Activated CD4-positive, alpha-beta T cell treated with anti-CD3 and anti-CD28 coated beads, Interleukin-2, amount 50 U/mL, for 16 hours (primary cell): ENCODE measurements around the gene TIAM2.
"Not testable (repeated sequence)": the region's sequence is repeated elsewhere in the genome, so short reads cannot be mapped to it uniquely, and the experiment has no call there.

ENCODE experiments used
- DNase-seq: peaks from one replicate; pipeline ENCODE4 v3.0.0-alpha.2; 2020

TIAM2 gene

DNA sequence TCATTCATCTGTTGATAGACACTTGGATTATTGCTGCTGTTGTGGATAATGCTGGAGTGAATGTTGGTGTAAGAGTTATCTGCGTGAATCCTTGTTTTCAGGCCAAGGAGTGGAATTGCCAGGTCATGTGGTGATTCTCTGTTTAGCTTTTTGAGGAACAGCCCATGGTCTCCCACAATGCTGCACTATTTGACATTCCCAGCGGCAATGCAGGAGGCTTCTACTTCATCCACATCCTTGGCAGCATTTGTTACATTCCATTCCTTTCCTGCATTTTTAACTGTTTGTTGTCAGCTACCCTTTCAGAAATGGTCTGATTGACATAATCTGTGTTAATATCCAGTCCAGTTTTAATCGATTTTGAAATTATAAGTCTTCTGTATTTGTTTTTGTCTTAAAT lies 217.0 kb downstream of the TIAM2 start:
- no peak for DNase-seq

- no peak for DNase-seq
Measured at GRCh38 chr6:155212616-155213380, 217.7 kb downstream of the TIAM2 start.

DNA sequence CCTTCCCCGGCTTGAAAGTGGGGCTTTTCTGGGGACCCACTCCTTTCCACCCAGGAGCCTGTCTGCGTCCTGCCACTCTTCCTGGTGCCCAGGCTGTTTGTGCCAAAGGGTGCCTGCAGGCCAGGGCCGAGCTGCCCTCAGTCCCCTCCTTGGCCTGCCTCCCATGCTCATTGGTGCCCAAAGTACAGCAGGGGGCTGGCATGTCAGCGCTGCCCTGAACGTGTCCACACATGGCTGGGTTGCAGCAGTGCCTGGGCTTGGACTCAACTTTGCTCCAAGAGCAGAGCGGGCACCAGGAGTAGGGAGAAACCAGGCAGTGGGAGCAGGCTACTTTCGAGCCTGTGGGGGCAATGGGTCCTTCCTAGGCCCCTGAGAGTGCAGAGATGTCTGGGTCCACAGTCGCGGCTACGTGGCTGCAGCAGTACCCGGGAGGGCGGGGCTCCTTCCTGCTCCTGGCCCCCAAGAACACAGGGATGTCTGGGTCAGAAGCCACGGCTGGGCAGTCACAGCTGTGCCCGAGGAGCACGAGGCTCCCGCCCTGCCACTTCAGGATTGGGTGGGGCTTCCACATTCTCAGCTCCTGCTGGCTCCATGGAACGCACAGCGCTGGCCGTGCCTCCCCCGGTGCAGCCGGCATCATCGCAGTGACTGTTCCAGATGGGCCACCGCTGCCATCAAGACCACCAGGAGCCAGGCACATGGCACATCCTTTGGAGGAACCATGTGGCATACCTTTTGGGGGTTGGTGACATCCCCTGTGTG lies 218.7 kb downstream of the TIAM2 start:
- no peak for DNase-seq

GRCh38 chr6:155215906-155216305 lies 220.8 kb downstream of the TIAM2 start:
- DNase-seq: no peak

DNA sequence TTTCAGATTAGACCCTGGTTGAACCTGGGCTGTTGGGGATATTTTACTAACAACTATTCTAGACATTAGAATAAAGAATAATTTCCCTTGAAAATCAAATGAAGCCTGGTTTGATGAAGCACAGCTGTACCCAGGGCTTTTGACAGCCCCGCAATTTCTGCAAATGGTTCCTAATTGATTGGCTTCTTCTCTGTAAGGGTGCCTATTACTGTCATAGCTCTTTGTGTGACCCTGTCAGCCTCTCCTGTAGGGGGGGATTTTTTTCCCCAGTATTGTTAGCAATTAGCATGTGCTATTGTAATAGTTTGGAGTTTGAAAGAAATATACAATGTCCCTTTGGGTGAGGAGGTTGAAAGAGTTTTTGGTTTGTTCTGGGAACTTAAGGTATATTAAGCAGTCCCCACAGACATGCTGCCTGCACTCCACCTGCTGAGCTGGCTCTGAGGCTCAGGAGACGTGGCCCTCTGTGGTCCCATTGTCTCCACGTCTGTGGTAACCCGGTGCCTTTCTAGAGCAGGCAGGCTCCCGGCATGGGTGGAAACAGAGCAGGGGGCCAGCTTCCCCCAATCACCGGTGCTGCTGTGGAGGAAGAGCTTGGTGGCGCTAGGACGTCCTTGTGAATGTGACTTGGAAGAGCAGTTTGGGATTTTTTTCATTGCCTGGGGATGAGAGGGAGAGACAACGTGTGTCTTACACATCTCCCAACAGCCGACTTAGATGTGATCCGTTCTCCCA lies 221.4 kb downstream of the TIAM2 start:
- no peak for DNase-seq

DNA sequence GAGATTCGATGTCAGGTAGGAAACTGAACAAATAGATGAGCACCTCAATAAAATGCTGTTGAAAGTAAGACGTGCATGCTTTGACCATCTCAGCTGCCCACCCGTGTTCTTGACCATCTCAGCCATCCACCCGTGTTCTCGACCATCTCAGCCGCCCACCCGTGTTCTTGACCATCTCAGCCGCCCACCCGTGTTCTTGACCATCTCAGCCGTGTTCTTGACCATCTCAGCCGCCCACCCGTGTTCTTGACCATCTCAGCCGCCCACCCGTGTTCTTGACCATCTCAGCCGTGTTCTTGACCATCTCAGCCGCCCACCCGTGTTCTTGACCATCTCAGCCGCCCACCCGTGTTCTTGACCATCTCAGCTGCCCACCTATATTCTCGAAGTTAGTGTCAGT lies 223.6 kb downstream of the TIAM2 start:
- not testable (repeated sequence) for DNase-seq

DNA sequence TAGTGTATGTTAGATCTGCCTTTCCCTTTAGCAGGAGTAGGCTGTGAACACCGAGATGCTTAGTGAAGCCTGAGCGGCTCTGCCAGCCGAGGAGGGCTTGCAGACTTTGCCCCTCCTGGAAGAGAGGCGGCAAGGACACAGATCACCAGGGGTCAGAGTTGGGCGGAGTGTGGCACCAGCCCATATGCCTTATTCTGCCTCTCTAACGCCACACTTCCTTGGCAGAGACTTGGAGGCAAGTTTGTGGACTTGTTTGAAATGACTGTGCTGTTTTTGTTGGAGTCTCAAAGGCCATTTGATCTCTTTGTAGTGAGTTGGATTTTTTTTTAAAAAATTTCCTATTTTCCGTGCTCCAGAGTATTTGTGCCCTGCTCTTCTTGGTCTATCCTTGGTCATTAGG lies 224.2 kb downstream of the TIAM2 start:
- DNase-seq: no peak

GRCh38 chr6:155219858-155220301 lies 224.8 kb downstream of the TIAM2 start:
- no peak for DNase-seq

GRCh38 chr6:155221086-155221485 lies 226.0 kb downstream of the TIAM2 start:
- no peak for DNase-seq

- no peak for DNase-seq
Measured at GRCh38 chr6:155222506-155222905, 227.4 kb downstream of the TIAM2 start.

GRCh38 chr6:155223646-155224451 lies 228.7 kb downstream of the TIAM2 start:
- DNase-seq: peak; percentile 93

DNA sequence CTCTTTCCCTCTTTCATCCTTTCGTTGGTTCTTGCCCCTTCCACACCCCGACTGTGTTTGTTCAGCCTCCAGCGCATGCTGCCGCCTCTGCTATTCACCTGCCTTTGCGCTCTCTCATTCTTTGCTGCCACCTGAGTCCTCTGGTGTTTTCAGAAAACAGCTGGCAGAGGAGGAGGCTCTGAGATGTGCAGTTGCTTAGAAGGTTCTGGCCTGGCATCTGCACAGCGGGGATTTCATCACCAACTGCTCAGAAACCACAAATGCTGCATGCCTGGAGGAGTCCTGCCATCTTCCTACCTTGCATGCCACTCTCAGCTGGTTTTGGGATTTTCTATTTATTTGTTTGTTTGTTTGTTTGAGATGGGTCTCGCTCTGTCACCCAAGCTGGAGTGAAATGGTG lies 229.5 kb downstream of the TIAM2 start:
- peak; percentile 25 for DNase-seq

DNA sequence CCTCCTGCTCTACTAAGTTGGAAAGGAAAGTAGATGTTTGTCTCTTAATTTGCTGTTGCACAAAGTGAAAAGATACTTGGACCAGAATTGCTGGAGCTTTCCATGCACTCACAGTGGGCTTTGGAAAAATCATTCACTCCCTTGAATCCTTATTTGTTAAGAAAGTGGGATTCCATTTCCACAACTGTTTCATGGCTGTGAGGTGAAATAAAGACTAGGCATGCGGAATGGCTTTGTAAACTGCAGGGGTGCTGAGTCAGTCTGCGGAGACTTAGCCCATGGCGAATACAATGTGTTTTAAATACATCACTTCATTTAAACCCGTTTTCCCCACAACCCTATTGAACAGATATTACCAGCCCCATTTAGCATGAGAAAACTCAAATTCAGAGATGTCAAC lies 231.9 kb downstream of the TIAM2 start:
- DNase-seq: no peak

DNA sequence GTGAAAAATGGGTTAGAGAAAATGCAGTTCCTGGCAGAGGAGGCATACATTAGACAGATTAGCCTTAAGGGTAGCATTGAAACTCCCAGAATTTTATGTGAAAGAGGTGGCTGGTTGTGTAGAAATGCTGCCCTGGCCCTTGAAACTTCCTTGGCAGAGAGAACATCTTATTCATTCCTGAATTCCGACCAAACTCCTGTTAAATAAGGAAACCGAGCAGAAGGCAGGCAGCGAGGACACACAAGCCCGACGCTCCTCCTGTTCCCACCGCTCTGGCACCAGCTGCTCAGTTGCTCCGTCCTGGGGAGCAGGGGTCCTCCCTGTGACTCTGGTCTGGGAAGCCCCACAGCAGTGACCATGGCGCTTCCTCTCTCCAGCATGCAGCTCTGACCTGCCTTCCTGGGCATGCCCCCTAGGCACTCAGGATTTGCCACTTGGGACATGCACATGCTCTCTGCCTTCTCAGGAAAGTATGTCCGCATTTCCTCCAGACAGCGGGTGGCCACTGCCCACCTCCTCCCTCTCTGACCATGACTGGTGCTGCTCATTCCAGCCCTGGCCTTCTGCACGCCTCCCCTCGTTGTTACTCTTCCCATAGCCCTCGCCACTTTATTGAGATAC lies 233.5 kb downstream of the TIAM2 start:
- DNase-seq: no peak

DNA sequence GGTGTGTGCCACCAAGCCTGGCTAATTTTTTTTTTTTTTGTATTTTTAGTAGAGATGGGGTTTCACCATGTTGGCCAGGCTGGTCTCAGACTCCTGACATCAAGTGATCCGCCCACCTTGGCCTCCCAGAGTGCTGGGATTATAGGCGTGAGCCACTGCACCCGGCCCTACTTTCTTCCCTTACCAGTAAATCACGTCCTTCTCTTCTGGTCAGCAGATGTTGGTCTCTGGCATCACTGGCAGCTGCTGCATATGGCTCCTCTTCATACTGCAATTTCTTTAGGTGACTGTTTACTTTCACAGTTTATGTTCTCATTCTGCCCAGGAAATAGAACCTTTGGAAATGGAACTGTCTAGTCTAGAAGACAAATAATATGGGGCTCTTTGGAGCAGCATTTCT lies 235.9 kb downstream of the TIAM2 start:
- DNase-seq: not testable (repeated sequence)

- no peak for DNase-seq
Measured at GRCh38 chr6:155232848-155233247, 237.7 kb downstream of the TIAM2 start.

DNA sequence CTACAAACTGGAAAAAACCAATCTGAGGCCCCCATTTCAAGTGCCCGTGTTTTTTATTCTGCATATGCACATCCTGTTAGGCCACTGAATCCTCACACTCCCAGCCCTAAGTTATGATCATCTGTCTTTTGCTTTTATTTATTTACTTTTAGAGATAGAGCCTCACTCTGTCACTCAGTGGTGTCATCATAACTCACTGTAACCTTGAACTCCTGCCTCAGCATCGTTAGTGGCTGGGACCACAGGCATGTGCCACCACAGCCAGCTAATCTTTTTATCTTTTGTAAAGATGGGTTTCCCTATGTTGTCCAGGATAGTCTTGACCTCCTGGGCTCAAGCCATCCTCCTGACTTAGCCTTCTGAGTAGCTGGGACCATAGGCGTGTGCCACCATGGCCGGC lies 239.1 kb downstream of the TIAM2 start:
- no peak for DNase-seq

- DNase-seq: no peak
Measured at GRCh38 chr6:155234687-155235086, 239.6 kb downstream of the TIAM2 start.

DNA sequence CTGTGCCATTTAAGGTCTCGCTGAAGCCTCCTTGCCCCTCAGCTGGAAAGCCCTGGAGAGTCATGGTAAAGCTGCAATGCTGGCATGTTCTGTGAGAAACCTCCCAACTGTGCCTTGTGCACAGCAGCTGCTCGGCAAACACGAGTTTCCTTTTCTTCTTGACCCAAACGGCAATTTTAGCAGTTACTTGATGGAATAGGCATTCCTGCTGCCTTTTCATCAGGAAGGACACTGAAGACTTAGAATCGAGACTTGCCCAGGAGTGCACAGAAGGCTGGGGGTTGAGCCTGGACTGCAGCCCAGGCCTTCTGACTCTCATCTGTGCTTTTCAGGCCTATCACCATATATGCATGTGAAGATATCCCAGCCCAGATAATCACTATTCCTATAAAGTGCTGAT lies 240.0 kb downstream of the TIAM2 start:
- DNase-seq: no peak

DNA sequence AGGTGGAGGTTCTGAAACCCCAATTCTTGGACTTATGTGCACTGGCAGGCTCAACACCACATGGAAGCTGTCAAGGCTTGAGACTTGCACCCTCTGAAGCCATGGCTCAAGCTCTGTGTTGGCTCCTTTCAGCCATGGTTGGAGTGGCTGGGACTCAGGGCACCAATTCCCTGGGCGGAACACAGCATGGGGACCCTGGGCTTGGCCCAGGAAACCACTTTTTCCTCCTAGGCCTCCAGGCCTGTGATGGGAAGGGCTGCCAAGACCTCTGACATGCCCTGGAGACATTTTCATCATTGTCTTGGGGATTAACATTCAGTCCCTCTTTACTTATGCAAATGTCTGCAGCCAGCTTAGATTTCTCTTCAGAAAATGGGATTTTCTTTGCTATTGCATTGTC lies 242.5 kb downstream of the TIAM2 start:
- DNase-seq: no peak

GRCh38 chr6:155240905-155241600 lies 245.9 kb downstream of the TIAM2 start:
- no peak for DNase-seq

GRCh38 chr6:155241966-155242365 lies 246.9 kb downstream of the TIAM2 start:
- DNase-seq: no peak
